ENCODE measurements around the gene RASSF5.

RASSF5 gene, protein sequence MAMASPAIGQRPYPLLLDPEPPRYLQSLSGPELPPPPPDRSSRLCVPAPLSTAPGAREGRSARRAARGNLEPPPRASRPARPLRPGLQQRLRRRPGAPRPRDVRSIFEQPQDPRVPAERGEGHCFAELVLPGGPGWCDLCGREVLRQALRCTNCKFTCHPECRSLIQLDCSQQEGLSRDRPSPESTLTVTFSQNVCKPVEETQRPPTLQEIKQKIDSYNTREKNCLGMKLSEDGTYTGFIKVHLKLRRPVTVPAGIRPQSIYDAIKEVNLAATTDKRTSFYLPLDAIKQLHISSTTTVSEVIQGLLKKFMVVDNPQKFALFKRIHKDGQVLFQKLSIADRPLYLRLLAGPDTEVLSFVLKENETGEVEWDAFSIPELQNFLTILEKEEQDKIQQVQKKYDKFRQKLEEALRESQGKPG

DNA sequence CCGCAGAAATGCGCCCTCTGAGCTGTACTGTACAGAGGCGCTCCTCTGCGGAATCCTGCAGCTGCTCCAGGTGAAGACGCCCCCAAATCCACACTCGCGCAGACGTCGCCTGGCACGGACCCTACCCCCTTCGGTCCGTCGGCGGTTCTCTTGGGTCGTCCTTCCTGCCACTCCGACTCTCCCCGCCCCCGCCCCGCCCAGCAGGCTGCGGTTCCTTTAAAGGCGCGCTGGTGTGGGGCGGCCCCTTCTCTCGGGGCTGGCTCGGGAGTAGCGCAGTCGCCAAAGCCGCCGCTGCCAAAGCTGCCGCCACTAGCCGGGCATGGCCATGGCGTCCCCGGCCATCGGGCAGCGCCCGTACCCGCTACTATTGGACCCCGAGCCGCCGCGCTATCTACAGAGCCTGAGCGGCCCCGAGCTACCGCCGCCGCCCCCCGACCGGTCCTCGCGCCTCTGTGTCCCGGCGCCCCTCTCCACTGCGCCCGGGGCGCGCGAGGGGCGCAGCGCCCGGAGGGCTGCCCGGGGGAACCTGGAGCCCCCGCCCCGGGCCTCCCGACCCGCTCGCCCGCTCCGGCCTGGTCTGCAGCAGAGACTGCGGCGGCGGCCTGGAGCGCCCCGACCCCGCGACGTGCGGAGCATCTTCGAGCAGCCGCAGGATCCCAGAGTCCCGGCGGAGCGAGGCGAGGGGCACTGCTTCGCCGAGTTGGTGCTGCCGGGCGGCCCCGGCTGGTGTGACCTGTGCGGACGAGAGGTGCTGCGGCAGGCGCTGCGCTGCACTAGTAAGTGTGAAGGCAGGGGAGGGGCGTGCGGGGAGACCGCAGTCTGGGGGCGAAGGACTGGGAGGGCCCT, at the start of gene RASSF5:
TSS of gene RASSF5 (plus strand) at position 248 of the 846 bp plus-strand sequence. CDS start at position 320, 72 bp downstream.
- peak; percentile 59 to 61 for DNase-seq (ENCODE audit: low read depth in 2 of 2)

DNA sequence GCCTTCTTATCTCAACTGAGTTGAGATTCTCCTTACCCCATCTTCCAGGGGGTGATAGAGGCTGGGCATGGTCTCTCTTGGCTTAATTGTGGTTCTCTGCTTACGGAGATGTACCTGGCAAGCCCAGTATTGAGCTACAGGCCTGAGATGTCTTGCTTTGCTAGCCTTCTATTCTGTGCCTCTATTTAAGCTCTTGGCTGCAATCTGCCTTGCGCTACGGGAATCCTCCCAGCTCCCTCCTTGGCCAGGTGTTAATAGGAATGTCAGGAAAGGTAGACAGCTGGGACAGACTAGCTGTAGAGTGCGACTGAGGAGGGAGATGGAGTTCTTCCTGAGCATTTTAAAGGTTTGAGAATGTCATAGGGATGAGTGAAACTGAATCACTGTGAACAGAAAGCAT, 47.6 kb upstream of the RASSF5 start:
- no peak for DNase-seq (ENCODE audit: low read depth in 2 of 2)

DNA sequence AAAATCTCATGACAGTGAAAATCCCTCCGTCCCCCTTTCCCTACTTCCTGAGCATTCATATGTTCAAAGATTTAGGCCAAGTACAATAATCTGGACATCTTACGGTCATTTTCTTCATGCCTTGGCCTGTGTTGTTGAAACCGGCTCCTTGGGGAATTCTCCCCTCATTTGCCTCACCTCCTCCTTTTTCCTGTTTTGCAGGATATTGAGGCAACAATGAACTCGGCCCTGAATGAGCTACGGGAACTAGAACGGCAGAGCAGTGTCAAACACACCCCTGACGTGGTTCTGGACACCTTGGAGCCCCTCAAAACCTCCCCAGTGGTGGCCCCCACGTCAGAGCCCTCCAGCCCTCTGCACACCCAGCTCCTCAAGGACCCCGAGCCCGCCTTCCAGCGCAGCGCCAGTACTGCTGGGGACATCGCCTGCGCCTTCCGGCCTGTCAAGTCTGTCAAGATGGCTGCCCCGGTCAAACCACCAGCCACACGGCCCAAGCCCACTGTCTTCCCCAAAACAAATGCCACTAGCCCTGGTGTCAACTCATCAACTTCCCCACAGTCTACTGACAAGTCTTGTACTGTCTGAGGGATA, 46.4 kb upstream of the RASSF5 start:
- DNase-seq (ENCODE audit: low read depth in 2 of 2), result no peak

DNA sequence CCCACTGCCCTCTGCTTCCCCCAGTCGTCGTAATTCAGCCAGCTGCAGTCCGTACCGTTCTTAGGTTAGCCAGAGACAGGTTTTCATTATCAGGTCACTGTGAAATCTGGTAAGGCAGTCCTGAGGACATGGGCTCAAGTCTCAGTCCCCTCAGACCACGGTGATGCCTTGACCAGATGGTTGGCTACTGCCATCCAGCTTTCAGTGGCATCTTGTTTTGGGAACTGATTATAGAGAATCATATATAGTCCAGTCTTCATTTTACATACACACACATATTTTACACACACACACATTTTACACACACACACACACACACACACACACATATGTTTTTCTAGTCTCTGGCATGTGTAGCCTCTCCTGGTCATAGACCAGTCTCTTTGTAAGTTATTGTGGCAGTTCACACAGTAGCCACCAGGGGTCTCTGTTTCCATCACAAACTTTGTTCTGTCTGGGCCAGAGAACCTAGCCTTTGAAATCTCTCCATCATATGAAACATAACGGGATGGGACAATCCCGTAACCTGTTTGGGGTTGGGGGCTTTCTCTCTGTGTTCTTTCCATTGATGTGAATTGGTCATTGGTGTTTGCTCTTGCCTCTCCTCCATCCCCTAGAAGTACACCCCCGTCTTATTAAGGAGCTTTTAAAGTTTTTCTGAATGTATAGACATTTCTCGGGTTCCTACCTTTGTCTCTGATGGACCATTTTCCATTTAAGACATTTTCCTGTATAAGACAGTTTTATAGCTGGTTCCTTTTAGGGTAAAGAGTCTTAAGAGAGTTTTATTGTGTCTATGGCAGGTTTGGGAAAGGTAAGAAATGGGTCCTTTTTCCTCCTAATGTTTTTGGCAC, 45.5 kb upstream of the RASSF5 start:
- DNase-seq (ENCODE audit: low read depth in 2 of 2), result peak; percentile 51 to 61

DNA sequence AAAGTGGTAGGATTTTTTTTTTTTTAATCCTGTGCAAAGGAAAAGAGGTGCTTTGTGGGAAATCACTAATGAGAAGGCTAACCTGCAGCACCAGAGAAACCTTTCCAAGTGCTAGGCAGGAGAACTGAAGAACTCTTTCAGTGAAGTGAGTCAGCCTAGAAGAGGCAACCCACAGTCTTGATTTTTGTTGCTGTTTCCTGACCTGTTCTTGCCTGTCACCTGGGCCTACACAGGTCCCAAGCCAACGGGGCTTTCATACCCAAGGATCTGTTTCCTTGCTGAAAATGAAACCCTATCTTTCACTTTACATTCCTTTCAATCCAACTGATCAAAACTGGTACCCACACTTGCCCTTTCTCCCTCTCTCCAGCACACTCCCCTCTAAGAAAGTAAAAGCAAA, 44.2 kb upstream of the RASSF5 start:
- DNase-seq (ENCODE audit: low read depth in 2 of 2), result no peak

DNA sequence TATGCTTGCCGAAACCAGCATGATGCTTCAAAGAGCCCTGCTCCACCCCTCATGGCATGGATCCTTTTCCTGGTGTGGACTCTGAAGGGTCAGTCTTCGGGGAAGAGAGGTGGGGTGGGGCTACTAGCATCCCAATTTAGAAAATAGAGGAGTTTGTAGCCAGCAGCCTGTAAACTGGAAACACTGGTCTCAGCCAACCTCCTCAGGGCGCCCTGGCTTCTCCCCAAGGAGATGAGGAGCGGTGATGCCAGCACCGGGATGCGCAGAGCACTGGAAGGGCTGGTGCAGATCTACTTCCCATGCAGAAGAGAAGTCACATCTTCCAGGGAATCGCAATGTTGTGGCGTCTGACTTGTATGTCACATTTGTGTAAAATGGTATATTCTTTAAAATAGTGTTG, 43.4 kb upstream of the RASSF5 start:
- no peak for DNase-seq (ENCODE audit: low read depth in 2 of 2)

DNA sequence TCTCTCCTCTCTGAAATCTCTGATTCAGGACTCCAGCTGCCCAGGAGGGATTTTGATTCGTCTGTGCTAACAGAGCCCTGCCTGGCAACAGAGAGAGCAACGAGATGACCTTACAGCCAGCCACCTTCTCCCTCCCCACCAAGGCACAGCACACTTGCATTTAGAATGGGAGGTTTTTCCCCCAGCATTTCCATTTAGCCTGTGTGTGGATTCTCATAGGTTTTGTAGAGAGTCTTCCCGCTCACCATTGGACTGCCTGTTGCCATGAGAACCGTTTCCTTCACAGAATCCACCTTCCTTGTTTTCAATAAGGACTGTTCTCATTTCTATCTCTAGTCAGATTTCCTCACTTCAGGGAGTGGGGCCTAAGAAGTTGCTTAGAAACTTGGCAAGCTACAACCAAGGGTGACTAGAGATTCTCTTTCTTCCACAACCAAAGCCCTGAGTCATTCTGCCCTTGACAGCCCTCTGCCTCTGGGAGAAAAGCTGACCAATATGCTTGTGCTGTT, 42.8 kb upstream of the RASSF5 start:
- no peak for DNase-seq (ENCODE audit: low read depth in 2 of 2)

DNA sequence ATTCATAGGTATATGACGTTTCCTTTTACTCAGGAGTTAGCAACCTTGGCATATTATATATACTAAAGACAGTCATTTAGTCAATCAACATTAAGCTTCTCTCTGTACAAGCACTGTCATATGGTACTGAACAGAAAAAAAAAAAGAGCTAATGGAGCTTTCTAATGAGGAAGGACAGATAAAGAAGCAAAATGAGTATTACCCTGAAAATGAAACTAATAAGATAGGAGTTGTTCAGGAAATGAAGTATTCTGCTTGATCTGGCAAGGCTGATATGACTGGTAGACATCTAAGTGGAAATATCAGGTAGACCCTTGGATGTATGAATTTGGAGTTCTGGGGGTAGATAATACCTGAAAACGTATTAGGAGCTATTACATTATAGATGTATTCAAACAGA, 41.4 kb upstream of the RASSF5 start:
- no peak for DNase-seq (ENCODE audit: low read depth in 2 of 2)

DNA sequence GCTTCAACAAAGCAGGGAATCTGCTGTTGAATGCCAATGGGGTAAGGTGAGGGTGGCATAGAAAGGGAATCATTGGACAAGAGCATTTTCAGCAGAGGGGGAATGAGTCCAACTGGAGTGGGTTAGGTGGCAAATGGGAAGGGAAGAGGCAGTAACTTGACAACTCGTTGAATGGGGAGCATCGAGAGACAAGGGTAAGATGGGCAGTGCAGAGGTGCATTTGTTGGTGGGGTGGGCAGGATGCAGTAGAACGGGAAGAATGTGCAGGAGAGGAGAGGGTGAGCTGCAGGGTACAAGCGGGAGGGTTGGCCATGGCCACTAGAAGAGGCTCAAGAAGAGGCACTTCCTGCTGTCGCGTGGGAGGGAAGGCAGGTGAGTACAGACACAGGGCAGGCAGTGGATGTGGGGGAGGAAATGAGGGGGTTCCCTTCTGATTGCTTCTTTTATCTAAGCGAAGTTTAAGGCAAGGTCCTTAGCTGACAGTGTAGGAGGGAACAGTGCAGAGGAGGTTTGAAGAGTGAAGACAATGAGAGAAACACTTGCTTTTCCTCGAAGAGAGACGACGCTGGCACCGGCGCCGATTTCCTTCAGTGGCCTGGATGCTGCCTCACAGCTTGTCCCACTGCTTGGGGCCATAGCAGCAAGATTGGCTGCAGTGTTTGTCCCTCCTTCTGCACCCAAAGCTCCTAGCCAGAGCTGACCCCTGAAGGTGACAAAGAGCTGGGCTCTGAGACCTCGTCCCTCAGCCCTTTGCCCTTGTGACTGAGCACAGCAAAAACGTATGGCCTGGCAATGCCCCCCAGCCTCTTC, 40.3 kb upstream of the RASSF5 start:
- DNase-seq (ENCODE audit: low read depth in 2 of 2), result no peak

DNA sequence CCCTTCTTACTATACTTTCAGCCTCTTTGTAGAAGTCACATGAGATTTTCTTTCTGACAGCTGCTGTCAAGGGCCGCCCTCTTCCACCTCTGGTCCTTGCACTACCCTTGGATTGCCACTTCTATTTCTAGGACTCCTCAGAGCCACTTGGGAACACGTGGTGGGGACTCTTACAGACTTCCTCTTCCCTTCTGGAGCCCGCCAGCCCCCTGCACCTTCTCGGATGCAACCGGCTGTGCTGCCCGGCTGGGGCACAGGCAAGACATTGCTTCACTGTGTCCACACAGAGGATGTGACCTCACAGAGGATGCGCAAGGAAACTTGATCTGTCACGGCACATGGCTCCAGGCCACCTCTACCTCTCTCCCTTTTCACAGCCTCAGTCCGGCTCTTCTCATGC, 39.4 kb upstream of the RASSF5 start:
- DNase-seq (ENCODE audit: low read depth in 2 of 2), result no peak

DNA sequence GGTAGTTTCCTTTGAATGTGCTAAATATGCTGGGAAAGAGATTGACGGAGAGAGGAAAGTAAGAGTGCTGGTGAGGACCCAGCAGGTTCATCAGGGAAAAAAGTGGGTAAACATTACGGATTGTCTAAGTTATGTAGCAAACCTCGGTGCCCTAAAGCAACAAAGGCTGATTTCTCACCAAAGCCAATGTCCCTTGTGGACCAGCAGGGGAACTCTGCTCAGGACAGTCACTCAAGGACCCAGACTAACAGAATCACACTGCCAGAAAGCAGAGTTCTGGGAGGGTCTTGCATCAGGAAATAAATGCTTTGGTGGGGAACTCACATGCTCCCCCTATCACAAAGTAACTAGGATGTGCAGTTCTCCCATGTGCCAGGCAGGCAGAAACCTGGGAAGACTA, 38.8 kb upstream of the RASSF5 start:
- DNase-seq (ENCODE audit: low read depth in 2 of 2), result no peak

DNA sequence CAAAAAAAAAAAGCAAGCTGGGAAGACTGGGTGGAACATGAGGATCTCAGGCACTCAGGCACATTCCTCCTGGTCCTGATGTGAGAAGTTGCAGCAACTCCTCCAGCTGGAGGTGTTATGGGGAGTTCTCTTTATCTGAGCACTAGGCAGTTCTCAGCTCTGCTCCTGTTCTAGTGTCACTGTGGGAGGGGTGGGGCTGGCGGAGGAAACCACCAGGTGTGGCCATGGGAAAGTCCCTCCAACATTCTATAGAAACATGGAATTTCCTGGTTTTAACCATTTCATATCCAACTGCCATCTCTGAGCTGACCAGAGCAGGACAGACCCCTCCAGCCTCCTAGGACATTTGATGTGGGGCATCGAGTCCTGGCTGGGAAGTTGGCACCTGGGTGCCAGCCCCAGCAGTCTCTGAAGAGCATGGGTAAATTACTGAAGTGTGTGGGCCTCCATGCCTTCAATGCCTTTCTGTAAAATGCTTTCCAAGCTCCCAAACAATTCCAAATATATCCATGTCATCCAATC, 37.9 kb upstream of the RASSF5 start:
- no peak for DNase-seq (ENCODE audit: low read depth in 2 of 2)

DNA sequence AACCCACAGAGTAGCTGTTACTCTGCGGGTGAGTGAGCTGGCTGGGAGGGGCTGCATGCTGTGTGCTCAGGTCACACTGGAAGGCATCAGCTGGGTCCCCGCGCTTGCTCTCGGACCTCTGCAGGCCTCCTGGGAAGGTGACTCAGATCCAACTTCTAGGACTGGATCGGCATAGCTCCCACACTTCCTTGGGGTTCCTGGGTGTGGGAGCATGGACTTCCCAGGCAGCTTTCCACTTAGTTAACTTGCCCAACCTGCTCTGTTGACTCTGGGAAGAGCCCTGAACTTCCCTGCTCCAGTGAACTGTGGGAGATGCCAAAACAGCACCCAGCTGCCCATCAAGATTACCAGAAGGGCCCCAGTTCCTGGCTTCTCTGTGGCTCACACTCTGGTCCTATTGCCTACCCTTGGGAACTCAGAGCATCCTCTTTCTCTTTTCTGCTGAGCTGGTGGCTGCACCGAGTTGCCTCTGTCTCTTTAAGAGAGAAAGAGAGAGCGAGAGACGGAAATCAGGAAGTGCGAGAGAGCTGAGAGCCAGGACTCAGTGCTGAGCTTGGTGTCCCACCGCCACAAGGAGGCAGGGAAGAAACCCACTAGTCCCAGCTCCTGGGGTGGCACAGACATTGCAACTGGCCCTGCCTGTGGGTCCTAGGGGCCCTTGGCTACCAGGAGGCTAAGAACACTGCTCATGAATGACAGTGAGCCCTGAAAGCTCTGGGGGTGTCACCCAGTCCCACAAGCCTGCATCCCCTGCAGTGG, 37.2 kb upstream of the RASSF5 start, which contains the start of gene IKBKE:
TSS of gene IKBKE (plus strand) at position 544 of the 759 bp plus-strand sequence. CDS start 2,752 bp downstream, outside the sequence.
- no peak for DNase-seq (ENCODE audit: low read depth in 2 of 2)

DNA sequence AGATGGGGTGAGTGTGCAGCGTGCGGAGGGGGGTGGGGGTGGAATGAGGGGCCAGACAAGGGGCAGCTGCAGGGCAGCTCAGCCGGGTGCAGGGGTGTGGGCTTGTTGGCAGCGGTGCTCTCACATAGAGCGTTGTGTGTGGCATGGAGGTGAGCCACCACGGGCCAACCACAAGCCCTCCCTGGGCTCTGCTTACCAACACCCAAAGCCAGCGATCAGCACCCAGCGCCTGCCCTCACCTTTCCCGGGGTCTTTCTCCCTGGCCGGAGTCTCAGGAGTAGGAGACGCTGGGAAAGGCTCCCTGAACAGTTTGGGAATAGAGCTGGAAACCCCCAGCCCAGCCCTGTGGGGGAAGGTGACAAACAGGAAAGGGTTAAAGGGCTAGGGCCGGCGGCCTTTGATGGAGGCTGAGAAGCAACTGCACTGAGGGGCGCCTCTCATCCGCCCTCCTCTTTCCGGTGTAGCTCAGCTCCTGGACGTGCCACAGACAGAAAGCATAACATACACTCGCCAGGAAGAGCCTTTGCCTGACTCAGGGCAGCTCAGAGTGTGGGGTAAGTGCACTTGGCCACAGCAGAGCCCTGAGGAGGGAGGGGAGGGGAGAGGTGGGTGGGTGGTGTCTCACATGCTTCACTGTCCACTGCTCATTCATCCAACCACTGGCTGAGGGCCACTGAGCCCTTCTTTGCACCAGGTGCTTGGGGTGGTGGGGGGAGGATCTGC, 36.5 kb upstream of the RASSF5 start:
- peak in 1 of 2 donors; percentile 23 for DNase-seq (ENCODE audit: low read depth in 2 of 2)

DNA sequence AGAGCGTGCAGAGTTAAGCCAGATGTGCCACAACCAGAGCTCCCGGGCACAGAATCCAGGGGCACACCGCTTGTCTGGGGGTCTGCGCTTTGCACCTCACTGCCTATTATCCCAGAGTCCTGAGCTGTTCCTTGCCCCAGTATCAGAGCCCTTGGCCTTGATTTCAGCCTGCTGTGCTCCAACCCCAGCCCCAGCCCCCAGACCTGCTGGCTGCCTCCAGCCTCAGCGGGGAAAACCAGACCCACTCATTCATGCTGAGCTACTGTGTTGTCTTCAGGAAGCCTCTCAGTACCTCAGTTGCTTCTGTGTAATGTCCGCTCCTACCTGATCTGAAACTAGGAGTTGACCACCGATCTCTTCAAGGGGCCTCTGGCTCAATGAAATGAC, 35.9 kb upstream of the RASSF5 start:
- no peak for DNase-seq (ENCODE audit: low read depth in 2 of 2)

DNA sequence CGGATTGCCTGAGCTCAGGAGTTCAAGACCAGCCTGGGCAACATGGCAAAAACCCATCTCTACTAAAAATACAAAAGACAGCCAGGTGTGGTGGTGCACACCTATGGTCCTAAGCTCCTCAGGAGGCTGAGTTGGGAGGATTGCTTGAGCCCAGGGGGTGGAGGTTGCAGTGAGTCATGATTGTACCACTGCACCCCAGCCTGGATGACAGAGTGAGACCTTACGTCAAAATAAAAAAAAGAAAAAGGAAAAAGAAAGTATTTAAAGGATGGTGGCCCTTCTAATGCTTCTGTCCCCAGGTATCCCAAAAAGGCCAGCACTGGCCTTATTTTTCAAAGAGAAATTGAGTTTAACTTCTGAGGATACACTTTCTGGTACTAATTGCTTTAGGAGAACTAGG, 35.3 kb upstream of the RASSF5 start:
- no peak for DNase-seq (ENCODE audit: low read depth in 2 of 2)

DNA sequence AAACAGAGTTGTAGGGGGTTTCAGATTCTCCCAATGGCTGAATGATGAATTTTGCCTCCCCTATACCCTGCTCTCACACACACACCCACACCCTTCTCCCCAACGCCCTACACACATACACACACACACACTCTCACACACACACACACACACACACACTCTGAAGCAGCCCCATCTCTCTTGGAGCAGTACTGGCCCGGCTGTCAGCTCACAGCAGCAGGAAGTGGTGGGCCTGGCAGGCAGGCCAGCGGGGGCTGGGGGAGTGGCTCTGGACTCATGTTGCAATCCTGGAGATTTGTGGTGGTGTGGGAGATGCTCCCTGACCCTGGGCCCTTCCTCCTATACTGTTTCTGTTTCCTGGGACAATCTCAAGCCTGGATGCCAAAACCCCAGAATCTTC, 34.9 kb upstream of the RASSF5 start:
- DNase-seq (ENCODE audit: low read depth in 2 of 2), result no peak

DNA sequence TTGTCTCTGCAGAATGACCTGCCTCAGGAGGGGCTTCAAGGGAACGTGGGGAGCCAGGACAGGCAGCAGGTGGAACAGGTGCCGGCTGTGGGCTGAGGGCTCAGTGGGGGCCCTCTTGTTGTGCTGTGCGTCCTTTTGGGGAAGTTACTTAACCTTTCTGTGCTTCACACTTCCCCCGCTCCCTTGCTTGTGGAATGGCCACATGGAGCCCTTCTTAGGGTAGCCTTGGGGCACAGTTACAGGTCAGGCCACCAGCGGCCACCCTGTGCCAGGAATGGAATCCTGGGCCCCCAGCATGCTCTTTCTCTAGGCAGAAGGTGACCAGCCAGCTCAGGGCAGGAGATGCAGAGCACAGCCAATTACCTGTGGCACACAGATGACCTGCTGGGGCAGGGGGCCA, 34.4 kb upstream of the RASSF5 start:
- no peak for DNase-seq (ENCODE audit: low read depth in 2 of 2)

DNA sequence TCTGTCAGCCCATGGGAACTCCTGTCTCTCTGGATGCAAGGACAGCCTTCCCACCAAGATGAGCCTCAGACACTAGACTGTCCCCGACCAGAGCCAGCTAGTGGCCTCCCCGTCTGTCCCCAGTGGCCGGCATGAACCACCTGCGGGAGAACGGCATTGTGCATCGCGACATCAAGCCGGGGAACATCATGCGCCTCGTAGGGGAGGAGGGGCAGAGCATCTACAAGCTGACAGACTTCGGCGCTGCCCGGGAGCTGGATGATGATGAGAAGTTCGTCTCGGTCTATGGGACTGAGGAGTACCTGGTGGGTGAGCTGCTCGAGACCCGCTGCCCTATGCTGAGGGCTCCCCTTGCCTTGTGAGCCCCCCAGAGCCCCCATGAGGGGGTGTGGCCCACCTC, 31.3 kb upstream of the RASSF5 start:
- no peak for DNase-seq (ENCODE audit: low read depth in 2 of 2)
